Memory B cell (primary cell): ENCODE data around the gene FBXO3.

Source experiments
- ATAC-seq: fragments of 150-1000 bp; cut with Tn5 transposase; 2 replicates; pipeline ENCODE4 v1.10.0; 2021; ENCODE audit warnings: low read depth, mild to moderate bottlenecking, moderate library complexity
- DNase-seq, 2 donors: peaks; one replicate each; pipeline ENCODE4 v3.0.0; 2022; ENCODE audit warnings: low spot score in 2 of 2
- H3K27ac Mint-ChIP-seq: one replicate; pipeline ENCODE4 v1.8.0; 2022; ENCODE audit warnings: mild to moderate bottlenecking, moderate library complexity, mixed read lengths
- H3K27me3 Mint-ChIP-seq: one replicate; pipeline ENCODE4 v1.8.0; 2022; ENCODE audit warnings: mixed read lengths
- H3K36me3 Mint-ChIP-seq: one replicate; pipeline ENCODE4 v1.8.0; 2022; ENCODE audit warnings: mild to moderate bottlenecking, mixed read lengths
- H3K4me1 Mint-ChIP-seq: one replicate; pipeline ENCODE4 v1.8.0; 2022; ENCODE audit warnings: mixed read lengths
- H3K4me3 Mint-ChIP-seq: one replicate; pipeline ENCODE4 v1.8.0; 2022; ENCODE audit warnings: mild to moderate bottlenecking, moderate library complexity, mixed read lengths
- H3K9me3 Mint-ChIP-seq: one replicate; pipeline ENCODE4 v1.8.0; 2022; ENCODE audit warnings: mixed read lengths

The FBXO3 gene

DNA sequence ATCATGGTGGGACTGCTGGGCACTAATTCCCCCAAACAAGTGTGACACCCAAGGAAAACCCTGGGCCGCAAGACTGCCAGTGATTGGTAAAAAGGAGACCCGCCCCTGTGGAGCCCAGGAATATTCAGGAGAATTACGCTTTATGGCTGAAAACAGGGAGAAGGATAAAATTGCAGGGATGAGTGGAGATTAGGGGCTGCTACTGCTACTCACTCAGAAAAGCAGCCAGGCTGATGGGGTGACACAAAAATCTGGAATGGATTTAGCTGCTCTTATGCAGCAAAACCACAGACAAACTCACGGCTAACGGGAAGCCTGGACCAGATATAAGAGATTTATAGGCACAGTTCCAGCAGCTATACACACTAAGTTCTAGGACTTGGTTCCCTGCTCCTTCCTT, 4.4 kb upstream of the FBXO3 start:
- DNase-seq (no peak), ATAC-seq (no peak)
- Mint-ChIP-seq H3K4me1 (peaks cover 8% of the 10 kb centered on the region), H3K27me3 (peaks cover 15% of the 10 kb centered on the region), H3K27ac (no peak overlapping the region), H3K4me3 (no peak overlapping the region), H3K9me3 (no peaks in the 10 kb centered on the region), H3K36me3 (peaks cover 2% of the 10 kb centered on the region)

DNA sequence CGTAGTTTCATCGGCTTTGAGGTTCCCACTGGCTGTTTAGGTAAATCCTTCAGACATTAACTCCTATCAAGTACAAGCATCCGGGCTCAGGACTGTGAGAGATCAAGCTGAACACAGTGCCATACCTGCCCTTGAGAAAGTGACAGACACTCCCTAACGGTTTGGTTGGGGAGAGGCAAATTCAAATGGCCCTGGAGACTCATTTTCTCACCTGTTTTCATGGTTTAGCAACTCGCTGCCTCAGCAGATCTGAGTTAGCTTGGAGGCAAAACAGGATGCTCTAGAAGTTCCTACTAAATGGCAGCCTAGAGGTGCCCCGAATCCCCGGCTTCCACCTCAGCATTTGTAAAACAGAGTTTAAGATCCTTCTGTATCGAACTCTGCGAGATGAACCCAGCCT, 3.6 kb upstream of the FBXO3 start:
- Mint-ChIP-seq H3K27ac (no peak overlapping the region), H3K9me3 (no peaks in the 10 kb centered on the region), H3K27me3 (peaks cover 15% of the 10 kb centered on the region), H3K4me3 (no peak overlapping the region), H3K36me3 (peaks cover 2% of the 10 kb centered on the region), H3K4me1 (peaks cover 14% of the 10 kb centered on the region)
- no peak for ATAC-seq
- DNase-seq = no peak

DNA sequence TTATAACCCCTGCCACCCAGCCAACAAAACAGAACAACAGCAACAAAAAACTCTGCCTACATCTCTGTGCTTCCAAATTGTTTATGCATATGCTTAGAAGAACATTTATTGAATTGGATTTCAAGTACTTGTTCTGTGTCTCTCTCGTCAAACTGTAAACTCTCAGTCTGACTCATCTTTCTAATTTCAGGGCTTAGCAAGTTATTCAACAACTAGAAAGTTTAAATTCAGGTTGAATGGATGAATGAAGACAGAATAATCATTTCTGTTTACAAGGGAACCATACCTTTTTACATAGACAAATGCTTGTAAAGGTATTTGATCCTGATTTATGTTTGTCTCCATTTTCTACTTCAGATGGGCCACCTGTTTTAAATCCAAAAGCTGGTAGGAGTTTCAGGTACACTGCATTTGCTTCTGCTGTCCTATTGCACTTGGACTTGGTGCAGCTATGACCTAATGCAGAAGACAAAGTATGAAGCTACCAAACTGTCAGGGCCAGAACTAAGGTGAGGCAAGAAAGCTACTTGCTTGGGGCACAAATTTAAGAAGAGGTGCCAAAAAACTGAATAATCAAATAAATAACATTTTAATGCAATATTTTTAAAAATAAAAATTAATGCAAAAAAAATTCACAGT, 1.6 kb upstream of the FBXO3 start:
- Mint-ChIP-seq H3K27me3 (peaks cover 11% of the 10 kb centered on the region), H3K4me1 (peaks cover 27% of the 10 kb centered on the region), H3K4me3 (peak overlapping the region; percentile 97), H3K9me3 (no peaks in the 10 kb centered on the region), H3K27ac (peak overlapping the region; percentile 95), H3K36me3 (peaks cover 4% of the 10 kb centered on the region)
- ATAC-seq (no peak), DNase-seq (no peak)

DNA sequence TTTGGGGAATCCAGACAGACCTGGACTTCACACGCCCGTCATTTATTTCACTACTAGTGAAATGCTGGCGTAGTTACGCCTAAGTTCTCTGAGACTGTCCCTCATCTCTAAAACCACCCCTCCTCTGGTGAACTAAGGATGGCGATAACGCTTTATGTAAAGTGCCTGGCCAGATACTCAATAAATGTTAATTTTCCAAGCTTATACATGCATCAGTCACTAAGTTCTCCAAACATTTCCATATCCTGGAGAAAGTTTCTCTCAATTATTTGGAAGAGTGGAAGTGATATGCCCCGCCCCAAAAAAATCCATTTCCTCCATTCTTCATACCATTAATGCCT, 1.1 kb upstream of the FBXO3 start:
- Mint-ChIP-seq H3K4me1 (peaks cover 27% of the 10 kb centered on the region), H3K36me3 (peaks cover 5% of the 10 kb centered on the region), H3K9me3 (no peaks in the 10 kb centered on the region), H3K27me3 (peaks cover 11% of the 10 kb centered on the region), H3K4me3 (peak overlapping the region; percentile 97), H3K27ac (peak overlapping the region; percentile 95)
- DNase-seq (no peak), ATAC-seq (no peak)

DNA sequence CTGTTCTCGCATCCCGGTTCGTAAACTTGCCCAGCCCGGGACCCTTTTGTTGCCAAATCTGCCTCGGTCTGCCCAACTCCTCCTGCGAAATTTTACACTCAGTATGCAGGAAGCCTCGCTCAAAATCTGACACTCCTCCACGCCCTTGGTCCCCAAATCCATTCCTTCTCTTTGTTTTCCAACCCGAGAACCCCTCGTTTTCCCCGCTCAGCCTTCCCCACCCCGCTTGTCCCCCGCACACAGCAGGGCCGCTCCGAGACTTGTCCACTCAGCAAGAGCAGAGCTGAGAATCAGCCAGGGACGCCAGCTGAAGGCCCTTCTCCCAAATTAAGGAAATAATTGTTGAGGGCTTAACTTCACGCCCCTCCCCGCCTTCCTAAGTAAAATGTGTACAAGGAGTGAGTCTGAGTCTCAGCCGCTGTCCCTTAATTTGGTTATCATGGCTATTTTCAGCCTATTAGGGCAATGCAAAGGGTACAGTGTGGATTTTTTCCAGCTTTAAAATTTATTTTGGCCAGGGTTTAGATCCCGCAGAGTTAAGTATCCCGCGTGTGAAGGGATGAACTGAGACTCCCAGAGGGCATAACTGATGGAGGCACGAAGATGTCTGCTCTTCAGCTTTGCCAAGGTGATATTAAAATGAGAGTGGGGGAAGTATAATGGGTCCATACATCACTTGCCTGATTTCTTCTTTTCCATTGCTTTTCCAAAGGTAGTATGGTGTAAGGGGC, 581 bp upstream of the FBXO3 start:
- peaks cover 31% of the 10 kb centered on the region for H3K4me1 Mint-ChIP-seq
- DNase-seq (no peak), ATAC-seq (no peak)
- peak overlapping the region; percentile 95 for H3K27ac Mint-ChIP-seq
- peaks cover 7% of the 10 kb centered on the region for H3K27me3 Mint-ChIP-seq
- H3K4me3 Mint-ChIP-seq = peak overlapping the region; percentile 97
- peaks cover 10% of the 10 kb centered on the region for H3K36me3 Mint-ChIP-seq
- no peaks in the 10 kb centered on the region for H3K9me3 Mint-ChIP-seq

DNA sequence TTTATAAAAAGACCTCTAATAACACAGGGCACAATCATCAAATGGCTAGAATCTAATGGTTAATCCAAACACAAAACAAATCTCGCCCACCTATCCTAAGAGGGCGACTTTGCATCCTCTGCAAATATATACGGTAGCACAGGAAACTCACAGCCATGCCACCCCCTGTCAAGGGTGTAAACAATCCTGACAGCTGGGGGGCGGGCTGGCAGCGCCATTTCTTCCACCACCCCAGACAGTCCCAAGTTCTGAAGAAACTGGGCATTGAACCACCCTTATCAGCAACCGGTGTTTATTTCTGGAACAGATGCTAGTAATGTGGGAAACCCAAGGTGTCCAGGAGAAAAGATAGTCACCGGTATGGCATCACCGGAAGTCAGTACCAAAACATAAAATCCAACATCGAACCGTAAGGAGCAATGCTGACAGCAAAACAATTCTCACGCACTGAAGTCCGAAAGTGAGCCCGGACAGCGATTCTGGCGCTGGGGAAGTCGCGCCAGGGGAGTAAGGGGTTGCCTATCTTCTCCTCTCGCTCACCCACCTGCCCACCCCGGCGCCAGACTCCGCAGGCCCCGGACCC, 825 bp downstream of the FBXO3 start:
- DNase-seq (no peak), ATAC-seq (peak; percentile 24)
- H3K4me1 Mint-ChIP-seq = peaks cover 33% of the 10 kb centered on the region
- peaks cover 17% of the 10 kb centered on the region for H3K36me3 Mint-ChIP-seq
- peak overlapping the region; percentile 95 for H3K27ac Mint-ChIP-seq
- H3K27me3 Mint-ChIP-seq = peaks cover 3% of the 10 kb centered on the region
- peak overlapping the region; percentile 97 for H3K4me3 Mint-ChIP-seq
- no peaks in the 10 kb centered on the region for H3K9me3 Mint-ChIP-seq

DNA sequence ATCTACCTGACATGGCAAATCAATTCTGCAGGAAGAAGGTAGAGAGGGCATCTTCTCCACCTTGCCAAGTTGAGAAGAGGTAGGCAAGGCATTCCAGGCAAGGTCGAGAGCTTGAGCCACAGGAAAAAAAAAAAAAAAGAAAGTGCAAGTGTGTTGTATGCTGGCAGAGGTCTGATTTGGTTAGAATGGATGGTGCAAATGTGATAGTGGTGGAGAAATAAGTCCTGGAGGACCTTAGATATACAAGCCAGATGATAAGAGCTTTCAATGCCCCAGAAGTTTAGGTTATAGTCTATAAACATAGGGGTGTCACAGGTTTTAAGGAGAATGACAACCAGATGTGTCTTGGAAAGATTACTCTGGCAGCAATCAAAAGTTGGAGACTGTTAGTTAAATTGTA, 1.4 kb downstream of the FBXO3 start:
- Mint-ChIP-seq H3K4me3 (peak overlapping the region; percentile 83), H3K9me3 (no peaks in the 10 kb centered on the region), H3K27me3 (peaks cover 3% of the 10 kb centered on the region), H3K4me1 (peaks cover 33% of the 10 kb centered on the region), H3K36me3 (peaks cover 18% of the 10 kb centered on the region), H3K27ac (peak overlapping the region; percentile 17)
- DNase-seq = no peak
- no peak for ATAC-seq

DNA sequence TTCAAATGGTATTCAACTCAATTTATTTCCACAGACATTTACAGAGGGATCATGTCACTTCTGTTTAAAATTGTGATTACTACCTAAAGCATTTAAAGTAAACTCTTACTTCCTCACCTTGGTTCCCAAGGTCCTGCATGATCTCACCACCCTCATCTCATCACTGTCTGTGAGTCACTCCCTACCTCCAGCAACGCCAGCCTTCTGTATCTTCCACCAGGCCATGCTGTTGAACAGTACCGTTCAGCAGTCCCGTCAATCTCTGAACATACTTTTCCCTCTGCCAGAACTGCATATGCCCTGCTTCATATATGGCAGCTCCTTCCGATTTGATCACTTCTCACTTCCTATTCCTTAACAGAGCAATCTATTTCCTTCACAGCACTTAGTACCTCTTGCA, 2.0 kb downstream of the FBXO3 start:
- Mint-ChIP-seq H3K9me3 (no peaks in the 10 kb centered on the region), H3K27ac (peak overlapping the region; percentile 17), H3K36me3 (peaks cover 21% of the 10 kb centered on the region), H3K27me3 (peaks cover 3% of the 10 kb centered on the region), H3K4me3 (peak overlapping the region; percentile 83), H3K4me1 (peaks cover 36% of the 10 kb centered on the region)
- ATAC-seq (no peak), DNase-seq (no peak)

DNA sequence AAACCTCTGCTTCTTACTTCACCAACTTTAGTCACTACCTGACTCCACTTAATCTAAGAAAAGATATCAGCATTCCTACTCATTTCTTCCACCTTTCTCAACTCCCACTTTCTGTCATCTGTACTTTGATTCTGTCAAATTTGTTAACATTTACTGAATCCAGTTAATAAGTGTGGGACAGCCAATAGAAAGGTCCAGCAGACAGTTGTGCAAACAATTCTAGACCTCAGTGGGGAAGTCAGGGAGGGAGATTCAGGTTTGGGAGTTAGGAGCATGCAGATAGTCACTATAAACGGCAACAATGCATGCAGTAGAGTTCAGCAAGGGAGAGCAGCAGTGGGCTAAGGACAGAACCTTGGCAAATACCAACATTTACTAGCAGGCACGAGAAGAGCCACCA, 4.1 kb downstream of the FBXO3 start:
- ATAC-seq = no peak
- DNase-seq = no peak
- no peak overlapping the region for H3K27ac Mint-ChIP-seq
- no peaks in the 10 kb centered on the region for H3K9me3 Mint-ChIP-seq
- H3K4me1 Mint-ChIP-seq = peaks cover 32% of the 10 kb centered on the region
- H3K27me3 Mint-ChIP-seq = no peaks in the 10 kb centered on the region
- H3K36me3 Mint-ChIP-seq = peaks cover 32% of the 10 kb centered on the region
- H3K4me3 Mint-ChIP-seq = no peak overlapping the region

DNA sequence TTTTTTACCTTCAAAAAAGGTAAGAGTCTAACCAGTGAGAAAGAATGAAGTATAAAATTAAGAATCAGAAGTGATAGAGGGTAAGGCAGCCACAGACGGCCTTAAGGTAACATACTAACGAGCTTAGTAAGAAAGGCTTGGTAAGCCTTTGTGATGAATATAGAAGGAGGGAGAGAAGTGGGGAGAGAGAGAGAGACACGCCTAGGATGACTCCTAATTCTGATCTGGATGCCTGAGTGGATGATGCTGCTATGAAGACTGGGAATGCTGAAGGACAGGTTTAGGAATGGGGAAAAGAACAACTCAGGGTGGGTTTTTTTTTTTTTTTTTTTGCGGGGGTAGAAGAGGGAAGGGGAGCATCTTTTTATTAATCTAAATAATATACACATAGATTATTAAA, 4.8 kb downstream of the FBXO3 start:
- Mint-ChIP-seq H3K4me1 (peaks cover 29% of the 10 kb centered on the region), H3K27ac (no peak overlapping the region), H3K4me3 (no peak overlapping the region), H3K27me3 (no peaks in the 10 kb centered on the region), H3K9me3 (no peaks in the 10 kb centered on the region), H3K36me3 (peaks cover 37% of the 10 kb centered on the region)
- no peak for DNase-seq
- ATAC-seq = no peak

DNA sequence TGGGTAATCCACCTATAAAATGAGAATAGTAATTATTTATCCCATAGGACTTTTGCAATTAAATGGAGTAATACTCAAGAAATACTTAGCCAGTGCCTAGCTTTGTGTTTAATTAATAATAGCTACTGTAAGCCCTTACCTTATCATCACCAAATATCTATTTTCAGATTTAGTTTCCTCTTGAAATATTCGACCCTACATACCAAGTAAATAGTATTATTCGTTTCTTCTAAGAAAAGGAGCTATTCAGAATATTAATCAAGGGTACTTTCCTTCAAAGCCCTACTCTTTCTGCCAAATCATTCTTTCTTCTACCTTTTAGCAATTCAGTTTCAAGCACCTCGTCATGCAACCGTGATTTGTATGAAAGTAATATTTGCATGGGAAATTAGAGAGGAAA, 6.7 kb downstream of the FBXO3 start:
- no peak for ATAC-seq
- Mint-ChIP-seq H3K9me3 (no peaks in the 10 kb centered on the region), H3K4me1 (peaks cover 21% of the 10 kb centered on the region)

DNA sequence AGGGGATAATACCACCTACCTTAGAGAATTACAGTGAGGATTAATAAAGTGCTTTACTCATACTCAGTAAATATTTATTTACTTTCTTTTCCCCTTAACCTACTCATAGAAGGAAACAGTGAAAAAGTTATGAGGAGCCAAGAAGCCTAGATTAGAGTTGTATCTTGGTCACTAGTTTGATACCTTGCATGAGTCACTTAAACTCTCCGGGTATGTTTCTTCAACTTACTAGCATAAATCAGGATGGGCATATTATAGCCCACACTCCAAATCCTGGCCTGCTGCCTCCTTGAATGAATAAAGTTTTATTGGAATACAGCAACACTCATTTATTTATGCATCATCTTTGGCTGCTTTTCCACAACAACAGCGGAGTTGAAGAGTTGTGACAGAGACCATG, 8.2 kb downstream of the FBXO3 start:
- no peak for DNase-seq
- no peak overlapping the region for H3K4me3 Mint-ChIP-seq
- H3K4me1 Mint-ChIP-seq = peaks cover 13% of the 10 kb centered on the region
- peaks cover 51% of the 10 kb centered on the region for H3K36me3 Mint-ChIP-seq
- no peaks in the 10 kb centered on the region for H3K27me3 Mint-ChIP-seq
- no peaks in the 10 kb centered on the region for H3K9me3 Mint-ChIP-seq
- no peak overlapping the region for H3K27ac Mint-ChIP-seq
- ATAC-seq = no peak

More for the DNA sequence above, 6.7 kb downstream of the FBXO3 start:
- Mint-ChIP-seq H3K27me3 (no peaks in the 10 kb centered on the region), H3K27ac (no peak overlapping the region), H3K36me3 (peaks cover 48% of the 10 kb centered on the region), H3K4me3 (no peak overlapping the region)
- no peak for DNase-seq

DNA sequence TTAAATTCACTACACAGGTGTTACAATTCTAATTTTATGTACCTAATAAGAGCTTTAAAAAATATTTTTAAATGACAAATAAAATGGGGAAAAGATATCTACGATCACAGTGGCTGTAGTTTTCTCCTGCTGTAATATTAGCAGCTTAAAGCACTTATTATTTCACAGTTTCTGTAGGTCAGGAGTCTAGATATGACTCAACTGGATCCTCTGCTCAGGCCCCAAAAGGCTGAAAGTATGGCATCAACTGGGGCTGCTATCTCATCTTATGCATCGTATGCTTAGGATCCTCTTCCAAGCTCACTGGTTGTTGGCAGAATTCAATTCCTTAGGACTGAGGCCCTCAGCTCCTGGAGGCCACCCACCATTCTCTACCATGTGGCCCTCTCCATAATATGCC, 12.8 kb downstream of the FBXO3 start:
- H3K27me3 Mint-ChIP-seq = no peaks in the 10 kb centered on the region
- ATAC-seq = no peak
- peaks cover 8% of the 10 kb centered on the region for H3K4me1 Mint-ChIP-seq
- peaks cover 2% of the 10 kb centered on the region for H3K9me3 Mint-ChIP-seq
- DNase-seq = no peak
- peaks cover 50% of the 10 kb centered on the region for H3K36me3 Mint-ChIP-seq
- H3K4me3 Mint-ChIP-seq = no peak overlapping the region
- no peak overlapping the region for H3K27ac Mint-ChIP-seq

DNA sequence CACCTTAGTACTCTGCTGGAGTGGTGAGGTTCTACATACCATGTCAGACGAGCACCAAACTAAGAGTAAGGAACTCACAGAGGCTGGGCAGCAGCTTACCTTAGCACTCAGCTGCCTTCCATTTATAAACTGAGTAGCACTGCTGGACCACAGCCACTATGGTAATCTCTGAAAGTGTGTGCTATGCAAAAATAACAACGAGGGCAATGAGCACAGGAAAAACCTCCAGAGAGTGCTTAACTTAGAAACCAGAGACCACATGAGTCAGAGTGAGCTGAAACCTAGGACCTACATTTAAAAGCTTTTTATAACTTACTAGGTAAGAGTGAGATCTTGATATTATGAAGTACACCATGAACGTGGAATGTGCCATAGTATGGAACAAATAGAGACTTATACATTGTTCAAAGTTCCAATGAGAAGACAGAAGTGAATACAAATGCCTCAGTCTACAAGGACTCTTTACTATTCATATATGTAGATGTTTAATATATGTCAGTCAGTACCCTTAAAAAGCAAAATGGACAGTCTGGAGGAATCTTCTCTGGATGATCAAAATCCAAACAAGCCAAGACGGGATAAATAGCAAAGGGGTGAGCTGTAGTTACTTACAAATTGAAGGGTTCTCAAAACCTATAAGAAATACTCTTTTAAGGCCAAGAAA, 20.9 kb downstream of the FBXO3 start:
- Mint-ChIP-seq H3K4me3 (no peak overlapping the region), H3K4me1 (no peaks in the 10 kb centered on the region), H3K27ac (no peak overlapping the region), H3K9me3 (no peaks in the 10 kb centered on the region), H3K27me3 (no peaks in the 10 kb centered on the region), H3K36me3 (peaks cover 15% of the 10 kb centered on the region)
- ATAC-seq (no peak), DNase-seq (no peak)
